HG02798 (cell line): ENCODE data around the gene PARD3.

ENCODE experiments used
- ATAC-seq: cut with Tn5 transposase; IDR thresholded peaks from one replicate; pipeline ENCODE4 v1.9.1; 2021; ENCODE audit warnings: mild to moderate bottlenecking; ENCODE audit not compliant: unreplicated experiment, poor library complexity

The PARD3 gene

DNA sequence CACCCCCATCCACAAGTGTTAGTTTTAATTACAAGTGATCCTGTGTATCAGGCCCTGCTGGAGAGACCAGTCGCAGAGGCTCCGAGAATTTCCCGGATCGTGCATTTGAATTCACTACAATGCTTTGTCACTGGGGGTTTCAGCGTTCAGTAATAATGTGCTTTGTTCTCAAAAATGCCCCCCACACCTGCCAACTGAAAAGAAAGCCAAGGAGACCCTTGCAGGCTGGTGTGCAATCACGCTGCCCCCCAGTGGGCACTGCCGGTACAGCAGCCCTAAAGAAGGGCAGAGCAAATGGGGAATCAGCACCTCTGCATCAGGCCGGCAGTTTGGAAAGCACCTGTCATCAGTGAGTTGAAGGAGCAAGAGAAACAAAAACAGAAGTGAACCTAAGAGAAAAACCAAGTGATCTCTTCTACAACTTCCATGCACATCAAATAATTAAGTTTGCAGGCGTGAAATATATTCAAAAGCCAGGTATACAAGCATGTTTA lies 177.6 kb downstream of the PARD3 start:
- peak; percentile 80 for ATAC-seq

DNA sequence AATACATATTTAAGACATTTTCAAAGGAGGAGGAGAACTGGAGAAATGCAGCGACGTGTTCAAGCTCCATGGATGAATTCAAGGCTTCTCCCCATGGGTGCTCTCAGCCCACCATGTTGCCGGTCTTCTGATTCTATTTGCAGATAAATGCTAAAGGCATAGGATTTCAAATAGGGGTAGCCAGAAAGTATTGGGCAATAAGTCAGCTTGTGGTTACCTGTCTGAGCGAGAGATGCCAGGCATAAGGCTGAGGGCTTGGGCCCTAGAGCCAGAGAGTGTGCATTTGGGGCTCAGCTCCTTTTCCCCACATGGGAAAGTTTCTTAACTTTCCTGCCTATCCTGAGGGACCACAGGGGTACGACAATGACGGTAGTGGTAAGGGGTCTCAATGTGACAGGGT lies 180.0 kb downstream of the PARD3 start:
- no peak for ATAC-seq

DNA sequence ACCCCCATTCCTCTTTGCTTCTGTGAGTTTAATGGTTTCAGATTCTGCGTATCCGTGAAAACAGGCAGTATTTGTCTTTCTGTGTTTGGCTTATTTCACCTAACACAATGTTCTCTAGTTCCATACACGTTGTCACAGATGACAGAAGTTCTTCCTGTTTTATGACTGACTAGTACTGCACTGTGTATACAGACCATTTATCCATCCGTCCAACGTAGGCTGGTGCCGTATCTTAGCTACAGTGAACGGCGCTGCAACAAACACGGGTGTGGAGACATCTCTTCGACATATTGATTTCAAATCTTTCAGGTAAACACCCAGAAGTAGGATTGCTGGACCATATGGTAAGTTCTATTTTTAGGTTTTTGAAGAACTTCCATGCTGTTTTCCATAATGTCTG lies 181.7 kb downstream of the PARD3 start:
- ATAC-seq = no peak

DNA sequence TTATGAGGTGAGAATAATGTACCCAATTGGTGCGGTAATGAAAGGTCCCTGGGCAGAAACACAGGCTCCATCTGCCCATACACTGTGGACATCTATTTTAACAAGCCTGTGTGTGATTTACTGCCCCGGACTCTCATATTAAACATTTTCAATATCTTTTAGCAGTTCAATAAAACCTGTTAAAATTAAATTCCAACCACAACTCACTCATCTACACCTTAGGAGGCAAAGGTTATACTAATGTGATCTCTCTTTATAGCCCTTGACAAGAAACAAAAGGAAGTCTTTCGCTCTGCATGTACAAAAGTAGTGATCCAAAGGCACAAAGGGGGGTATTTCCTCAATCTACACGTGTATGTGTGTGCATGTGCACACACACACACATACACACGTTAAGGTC lies 186.0 kb downstream of the PARD3 start:
- ATAC-seq = no peak

DNA sequence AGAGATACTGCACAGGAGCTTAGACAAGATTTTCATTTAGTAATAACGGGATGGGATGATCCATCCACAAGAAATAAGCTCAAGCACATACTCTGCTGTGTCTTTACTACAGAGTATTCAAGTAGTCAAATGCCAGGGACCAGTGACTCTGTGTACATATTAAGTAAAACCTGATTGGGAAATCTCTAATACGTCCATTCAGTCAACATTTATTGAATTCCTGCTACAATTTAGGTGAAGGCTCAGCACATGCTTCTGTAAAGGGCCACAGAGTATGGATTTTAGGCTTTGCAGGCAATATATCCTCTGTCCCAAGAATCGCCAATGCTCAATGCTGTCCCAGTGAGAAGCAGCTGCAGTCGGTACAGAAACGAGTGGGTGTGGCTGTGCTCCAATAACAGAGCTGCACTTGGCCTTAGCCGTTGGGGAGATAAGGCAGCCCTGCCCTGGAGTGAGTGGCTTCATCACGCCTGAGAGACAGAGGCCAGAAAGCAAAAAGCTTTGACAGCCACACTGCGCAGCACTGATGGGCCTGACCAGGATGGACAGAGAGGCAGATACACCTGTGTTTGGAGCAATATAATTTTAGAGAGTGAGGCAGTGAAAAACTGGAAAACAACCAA lies 186.8 kb downstream of the PARD3 start:
- ATAC-seq = no peak

DNA sequence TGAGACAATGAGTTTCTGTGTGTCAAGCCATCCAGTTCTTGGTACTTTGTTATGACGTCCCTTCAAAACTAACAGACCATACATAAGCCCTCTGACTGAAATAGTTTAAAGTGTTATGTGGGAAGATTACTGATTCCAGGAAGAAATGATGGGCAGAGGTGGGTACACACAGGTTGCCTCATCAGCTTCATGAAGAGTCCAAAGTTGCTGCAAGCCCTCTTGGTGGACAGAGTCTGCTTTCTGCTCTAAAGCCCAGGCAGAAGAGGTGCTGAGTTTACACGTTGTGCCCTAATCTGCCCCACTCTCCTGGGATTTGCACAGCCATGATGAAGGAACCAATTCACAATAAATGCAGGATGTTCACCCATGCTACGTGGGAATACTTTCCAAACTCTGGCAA lies 187.4 kb downstream of the PARD3 start:
- no peak for ATAC-seq

DNA sequence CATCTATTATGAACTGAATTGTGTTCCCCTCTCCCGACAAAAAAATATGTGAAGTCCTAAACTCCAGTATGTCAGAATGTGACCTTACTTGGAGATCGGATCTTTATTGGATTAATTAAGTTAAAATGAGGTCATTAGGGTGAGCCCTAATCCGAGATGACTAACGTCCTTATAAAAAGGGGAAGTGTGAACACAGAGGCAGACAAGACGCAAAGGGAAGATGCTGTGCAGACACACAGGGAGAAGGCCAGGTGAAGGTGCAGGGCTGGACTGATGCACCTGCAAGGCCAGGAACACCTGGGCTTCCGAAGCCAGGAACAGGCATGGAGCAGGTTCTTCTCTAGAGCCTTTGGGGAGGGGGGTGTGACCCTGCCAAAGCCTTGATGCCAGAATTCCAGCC lies 187.8 kb downstream of the PARD3 start:
- ATAC-seq = peak; percentile 37

DNA sequence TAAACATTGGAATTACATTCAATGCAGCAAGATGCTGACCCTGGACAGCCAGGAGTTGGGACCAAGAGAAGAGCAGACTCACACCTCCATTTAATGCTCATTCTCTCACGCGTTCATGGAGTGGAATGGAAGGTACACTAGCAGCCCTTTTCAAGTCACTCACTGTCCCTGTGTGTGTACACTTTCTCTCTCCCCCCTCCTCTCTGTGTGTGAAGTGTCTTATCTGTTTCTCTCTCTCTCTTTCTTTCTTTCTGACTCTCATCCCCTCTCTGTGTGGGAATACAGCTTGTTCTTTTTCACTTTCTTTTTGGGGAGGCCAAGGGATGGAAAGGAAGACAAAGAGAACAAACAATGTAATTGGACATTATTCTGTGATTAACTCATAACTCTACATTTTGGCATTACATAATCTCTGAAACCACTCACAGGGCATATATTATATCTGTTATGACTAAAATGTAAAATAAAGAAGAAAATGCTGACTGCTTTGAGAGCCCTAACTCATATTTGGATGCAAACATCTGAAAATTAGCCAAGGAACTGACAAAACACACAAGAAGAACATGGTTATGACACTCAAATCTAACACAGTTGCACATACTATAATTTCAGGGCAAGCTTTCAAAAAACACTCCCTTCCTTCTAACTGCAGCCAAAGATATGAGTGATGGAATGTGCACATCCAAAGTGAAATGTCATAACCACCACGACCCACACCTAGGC lies 188.8 kb downstream of the PARD3 start:
- ATAC-seq = no peak

DNA sequence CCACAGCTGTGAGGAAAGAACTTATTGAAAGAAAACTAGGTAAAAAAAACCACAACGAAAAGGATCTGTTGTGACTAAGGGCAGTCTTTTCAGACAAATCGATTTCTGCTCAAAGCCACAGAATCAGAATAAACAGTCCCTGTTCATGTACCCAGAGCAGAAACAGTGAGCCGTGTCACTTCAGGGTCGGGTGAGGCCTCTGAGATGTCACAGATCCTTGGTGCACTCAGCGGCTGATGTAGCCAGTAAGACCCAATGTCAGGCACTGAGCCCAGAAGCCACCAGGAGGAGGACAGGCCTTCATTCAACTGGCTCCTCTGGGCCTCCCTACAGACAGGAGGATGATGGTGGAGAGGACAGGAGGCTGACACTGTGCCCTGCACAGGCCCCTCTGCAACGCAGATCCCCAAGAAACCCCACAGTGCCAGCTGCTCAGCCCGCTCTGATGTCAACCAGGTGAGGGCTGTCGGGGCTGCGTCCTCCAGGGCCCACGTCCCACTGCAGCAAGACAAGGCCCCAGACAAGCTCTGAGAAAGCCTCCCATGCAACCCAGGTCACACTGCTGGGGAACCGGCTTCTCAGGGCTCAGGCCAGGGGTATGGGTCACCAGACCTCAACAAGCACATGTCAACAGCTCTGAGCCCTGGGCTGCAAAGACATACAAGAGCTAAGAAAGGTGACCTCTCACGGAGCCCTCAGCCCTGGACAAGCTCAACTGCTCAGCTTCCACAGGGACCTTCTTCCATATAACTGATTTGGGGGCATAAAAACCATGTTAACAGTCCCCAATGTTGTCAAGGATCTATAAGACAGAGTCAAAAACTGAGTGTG lies 190.6 kb downstream of the PARD3 start:
- no peak for ATAC-seq

DNA sequence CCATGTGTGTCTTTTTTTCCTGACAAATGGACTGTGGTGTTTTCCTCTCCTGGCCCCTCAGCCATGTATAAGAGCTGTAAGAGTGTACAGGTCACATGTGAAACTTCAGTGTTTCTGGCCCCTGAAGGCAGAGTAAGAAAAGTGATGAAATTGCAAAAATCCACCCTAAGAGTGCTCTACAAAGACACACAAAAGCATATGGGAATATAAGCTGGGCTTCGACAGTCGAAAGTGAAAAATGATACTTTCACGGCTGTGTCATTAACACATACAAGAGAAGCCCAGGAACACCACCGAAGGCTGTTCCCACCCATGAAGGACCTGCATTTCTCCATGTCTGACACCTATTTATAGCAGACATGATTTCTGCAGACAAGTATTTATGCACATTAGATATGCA lies 192.2 kb downstream of the PARD3 start:
- no peak for ATAC-seq

DNA sequence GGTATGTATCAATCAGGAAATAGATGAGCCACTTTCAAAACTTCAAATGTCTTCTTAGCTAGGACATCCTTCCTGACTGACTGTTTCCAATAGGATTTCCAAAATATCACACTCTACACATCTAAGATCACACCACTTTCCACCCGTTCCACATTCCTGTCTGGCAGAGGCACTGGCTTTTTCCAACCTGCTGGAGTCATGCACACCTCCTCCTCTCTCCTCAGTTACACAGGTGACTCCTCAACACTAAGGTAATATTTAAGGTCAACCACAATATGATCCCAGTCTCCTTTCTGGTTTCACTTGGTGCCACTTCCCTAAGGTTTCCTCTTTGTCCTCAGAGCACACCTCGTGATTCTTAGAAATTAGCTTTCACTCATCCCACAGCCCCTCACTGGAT lies 196.5 kb downstream of the PARD3 start:
- no peak for ATAC-seq

DNA sequence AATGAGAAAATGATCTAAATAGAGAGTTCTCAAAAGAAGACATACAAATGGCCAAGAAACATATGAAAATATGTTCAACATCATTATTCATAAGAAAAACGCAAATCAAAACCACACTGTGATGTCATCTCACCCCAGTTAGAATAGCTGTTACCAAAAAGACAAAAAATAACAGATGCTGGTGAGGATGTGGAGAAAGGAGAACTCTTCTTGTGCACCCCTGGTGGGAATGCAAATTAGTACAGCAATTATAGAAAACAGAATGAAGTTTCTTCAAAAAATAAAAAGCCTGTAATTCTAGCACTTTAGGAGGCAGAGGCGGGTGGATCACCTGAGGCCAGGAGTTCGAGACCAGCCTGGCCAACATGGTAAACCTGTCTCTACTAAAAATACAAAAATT lies 199.3 kb downstream of the PARD3 start:
- ATAC-seq = no peak

DNA sequence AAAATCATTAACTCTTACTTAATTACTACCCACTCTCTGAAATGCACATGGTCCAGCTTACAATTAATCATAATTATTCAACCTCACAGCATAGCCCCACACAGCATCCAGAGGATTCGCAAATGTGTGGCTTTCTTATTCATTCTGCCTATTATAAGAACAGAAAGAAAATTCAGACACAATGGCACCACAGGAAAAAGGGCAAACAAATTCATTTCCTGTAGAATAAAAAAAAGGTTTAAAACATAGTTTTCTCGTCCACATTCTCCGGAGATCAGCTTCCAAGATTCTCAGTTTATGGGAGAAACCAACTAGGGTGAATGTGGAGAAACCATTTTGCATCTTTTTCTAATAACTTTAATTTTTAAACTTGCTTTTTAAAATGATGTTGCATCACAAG lies 201.6 kb downstream of the PARD3 start:
- ATAC-seq = no peak

DNA sequence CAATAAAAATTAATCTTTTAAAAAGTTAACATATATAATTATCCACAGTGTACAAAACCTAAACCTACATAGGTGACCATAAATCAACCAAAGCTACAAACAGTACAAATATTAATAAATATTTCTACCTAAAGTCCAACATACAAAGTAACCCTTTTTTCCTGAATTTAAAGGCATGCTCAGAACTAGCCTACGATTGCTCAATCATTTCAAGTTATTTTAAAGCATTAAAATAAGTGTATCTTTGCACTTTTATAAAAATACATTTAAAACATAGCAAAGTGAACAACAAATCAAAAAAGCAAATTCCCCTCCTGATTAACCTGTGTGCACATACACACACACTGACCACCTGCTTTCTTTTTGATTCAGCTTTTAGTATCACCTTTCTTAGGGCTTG lies 202.2 kb downstream of the PARD3 start:
- ATAC-seq = no peak

DNA sequence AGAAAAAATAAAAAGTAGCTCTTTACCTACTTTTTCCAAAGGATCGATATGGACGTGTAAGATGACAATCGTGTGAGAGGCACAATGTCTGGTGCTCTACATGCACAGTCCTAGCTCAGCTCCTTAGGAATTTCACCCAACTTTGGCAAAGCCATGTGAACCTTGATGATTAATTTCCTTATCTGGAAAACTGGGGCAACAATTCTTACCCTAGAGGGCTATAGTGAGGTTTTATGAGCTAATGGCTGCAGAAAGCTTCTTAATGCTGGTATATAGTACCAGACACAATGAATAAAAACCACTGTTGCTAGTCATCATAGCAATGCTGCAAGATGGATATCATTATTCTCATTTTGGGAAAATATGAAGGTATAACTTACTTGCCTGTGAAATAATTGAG lies 202.7 kb downstream of the PARD3 start:
- ATAC-seq = no peak

DNA sequence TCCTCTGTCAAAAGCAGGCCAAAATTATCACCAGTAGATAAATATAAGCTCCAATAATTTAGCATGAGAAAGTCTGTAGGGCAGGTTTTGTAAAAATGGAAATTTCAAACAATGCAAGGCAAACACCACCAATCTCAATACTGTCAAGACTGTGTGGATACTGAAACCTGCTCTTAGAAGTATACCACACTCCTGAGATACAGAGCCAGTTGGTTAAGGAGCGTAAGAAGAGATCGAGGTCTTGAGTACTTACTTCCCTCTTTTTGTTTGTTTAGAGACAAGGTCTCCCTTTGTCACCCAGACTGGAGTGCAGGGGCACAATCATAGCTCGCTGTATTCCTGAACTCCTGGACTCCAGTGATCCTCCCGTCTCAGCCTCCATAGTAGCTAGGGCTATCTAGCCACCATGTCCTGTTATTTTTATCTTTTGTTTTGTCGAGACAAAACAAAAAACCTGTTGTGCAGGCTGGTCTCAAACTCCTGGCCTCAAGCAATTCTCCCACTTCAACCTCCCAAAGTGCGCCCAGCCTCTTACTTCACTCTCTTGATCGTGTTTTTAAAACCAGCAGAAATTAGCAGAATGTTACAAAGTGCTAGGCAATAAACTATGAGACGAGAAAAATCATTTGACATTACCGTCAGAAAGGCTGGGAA lies 205.7 kb downstream of the PARD3 start:
- peak; percentile 41 for ATAC-seq

DNA sequence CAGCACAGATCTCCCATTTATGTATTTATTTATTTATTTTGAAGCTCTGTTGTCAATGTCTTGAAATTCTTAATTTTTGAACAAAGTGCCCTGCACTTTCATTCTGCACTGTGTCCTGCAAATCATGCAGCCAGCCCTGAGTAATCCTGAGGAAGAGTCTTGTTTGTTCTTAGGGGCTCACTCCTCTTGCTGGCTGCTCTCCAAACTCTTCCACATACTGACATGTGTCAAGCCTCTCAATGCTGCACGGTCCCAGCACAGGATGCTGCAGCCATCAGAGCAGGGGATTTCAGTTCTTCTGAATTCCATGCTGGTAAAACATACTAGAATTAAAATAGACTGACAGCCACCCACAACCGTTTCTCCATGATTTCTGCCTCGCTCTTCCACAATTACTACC lies 207.2 kb downstream of the PARD3 start:
- no peak for ATAC-seq

DNA sequence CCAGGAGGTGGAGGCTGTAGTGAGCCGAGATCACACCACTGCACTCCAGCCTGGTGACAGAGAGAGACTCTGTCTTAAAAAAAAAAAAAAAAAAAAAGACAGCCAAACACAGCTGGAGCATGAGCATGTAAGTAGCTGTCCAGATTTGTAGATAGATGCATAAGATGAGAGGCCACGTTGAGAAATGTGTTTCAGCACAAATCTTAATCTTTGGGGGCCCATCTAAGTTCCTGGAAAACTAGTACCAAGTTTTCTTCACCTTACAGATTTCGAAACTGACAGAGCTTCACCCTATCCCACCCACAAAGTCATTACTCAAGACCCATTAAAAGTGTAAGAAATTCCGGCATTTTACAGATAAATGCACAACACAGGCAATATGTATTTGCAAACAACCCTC lies 208.2 kb downstream of the PARD3 start:
- no peak for ATAC-seq

DNA sequence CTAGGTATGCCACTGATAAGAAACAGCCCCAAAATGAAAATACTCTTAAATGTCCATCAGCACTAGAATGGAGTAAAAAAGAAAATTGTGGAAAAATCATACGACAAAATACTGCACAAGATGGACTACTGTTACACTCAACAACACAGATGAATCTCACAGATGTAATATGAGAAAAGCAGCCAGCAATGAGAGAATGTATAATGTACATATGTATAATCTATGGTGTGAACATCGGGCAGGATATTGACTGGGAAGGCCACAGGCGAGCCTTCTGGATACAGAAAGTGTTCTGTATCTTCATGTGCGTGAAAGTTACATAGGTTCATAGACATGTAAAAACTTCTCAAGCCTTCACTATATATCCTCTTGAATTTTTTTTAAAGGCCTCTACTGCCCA lies 212.6 kb downstream of the PARD3 start:
- no peak for ATAC-seq

DNA sequence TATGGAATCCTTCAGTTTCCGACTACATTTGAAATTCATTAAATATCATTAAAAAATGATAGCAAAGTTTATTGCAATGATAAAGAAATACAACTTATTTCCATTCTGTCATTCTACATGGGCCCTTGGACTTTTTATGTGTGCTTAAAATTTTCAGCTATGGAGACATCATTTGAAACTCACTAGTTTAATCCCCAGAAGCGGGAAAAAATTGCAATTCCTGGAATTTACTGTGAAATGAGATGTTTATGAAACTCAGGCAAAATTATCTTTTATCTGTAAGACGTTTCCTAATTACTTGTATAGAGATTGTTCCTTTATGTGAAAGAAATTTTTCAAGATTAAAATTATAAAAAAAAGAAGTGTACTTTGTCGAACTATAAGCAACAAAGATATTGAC lies 213.4 kb downstream of the PARD3 start:
- ATAC-seq = no peak
